Measurements from ENCODE around the gene WFDC6. TPM values are rescaled to one million over a fixed set of nuclear protein-coding genes. Genes with fewer than 3 reads are reported as not detected.

Gene WFDC6
- total and polyA plus RNA-seq, 2 of the 8 experiments (the other 6 are each of a cell fraction or from before 2014, with no cell fraction given) = not detected

DNA sequence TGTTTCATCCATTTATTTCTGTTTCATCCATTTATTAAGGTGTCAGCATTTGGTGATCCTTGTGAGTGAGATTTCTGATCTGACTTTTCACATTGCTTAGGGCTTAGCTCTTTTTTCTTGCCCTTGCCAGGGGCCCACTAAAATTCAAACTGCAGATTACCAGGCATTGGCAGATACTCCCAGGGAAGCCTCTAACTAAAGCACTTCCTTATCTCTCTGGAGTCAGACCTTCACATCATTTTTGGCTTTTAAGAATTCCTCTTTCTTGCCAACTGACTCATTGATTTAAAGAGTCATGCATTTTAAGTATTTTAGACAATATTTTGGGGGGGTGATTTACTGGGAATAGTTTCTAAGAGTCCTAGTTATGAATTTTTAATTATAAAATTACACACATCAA is 42.4 kb upstream of the WFDC6 start (continued):
- TF ChIP-seq, protein P1, sequence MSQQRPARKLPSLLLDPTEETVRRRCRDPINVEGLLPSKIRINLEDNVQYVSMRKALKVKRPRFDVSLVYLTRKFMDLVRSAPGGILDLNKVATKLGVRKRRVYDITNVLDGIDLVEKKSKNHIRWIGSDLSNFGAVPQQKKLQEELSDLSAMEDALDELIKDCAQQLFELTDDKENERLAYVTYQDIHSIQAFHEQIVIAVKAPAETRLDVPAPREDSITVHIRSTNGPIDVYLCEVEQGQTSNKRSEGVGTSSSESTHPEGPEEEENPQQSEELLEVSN (IDR thresholded peaks at IDR 0.05) = no peak
- TF ChIP-seq RNF2 (IDR thresholded peaks at IDR 0.05; ENCODE audit: borderline replicate concordance, low read depth, low read length, missing control alignments, poor library complexity, severe bottlenecking) (no peak), GABPA (IDR thresholded peaks at IDR 0.05; ENCODE audit: borderline replicate concordance, insufficient read depth, low read length) (no peak), CEBPB (IDR thresholded peaks at IDR 0.05; ENCODE audit: low read depth, low read length) (no peak), TAF1 (IDR thresholded peaks at IDR 0.05; ENCODE audit: low read depth, low read length) (no peak), GTF2F1 (IDR thresholded peaks at IDR 0.05; ENCODE audit: borderline replicate concordance, low read depth, low read length) (no peak)
- TF ChIP-seq, protein P2, sequence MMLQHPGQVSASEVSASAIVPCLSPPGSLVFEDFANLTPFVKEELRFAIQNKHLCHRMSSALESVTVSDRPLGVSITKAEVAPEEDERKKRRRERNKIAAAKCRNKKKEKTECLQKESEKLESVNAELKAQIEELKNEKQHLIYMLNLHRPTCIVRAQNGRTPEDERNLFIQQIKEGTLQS (IDR thresholded peaks at IDR 0.05; ENCODE audit: insufficient read depth, low read depth, low read length) = no peak
